SJCRH30 (cell line): ENCODE data around the gene WDR1. TPM values are rescaled to one million over a fixed set of nuclear protein-coding genes. Genes with fewer than 3 reads are reported as not detected.
A peak's percentile ranks its signal among the peaks of the same experiment; 100 is the strongest.

Experiments
- DNase-seq, 2 experiments: peaks; one replicate each; pipeline ENCODE4 v3.0.0-alpha.2; 2015 to 2020
- H3K27ac ChIP-seq: fragments of 250-450 bp; sonication (Bioruptor Pico); 2 replicates; pipeline ENCODE4 v1.5.1; 2020; ENCODE audit warnings: mild to moderate bottlenecking, moderate library complexity
- H3K27me3 ChIP-seq: fragments of 250-450 bp; sonication (Bioruptor Pico); 2 replicates; pipeline ENCODE4 v1.5.1; 2020; ENCODE audit warnings: mild to moderate bottlenecking, moderate library complexity
- H3K36me3 ChIP-seq: fragments of 250-450 bp; sonication (Bioruptor Pico); 2 replicates; pipeline ENCODE4 v1.5.1; 2020; ENCODE audit warnings: mild to moderate bottlenecking, moderate library complexity
- H3K4me1 ChIP-seq: fragments of 250-450 bp; sonication (Bioruptor Pico); 2 replicates; pipeline ENCODE4 v1.5.1; 2020; ENCODE audit warnings: mild to moderate bottlenecking, moderate library complexity
- H3K4me3 ChIP-seq: fragments of 250-450 bp; sonication (Bioruptor Pico); 2 replicates; pipeline ENCODE4 v1.5.1; 2020; ENCODE audit warnings: mild to moderate bottlenecking, moderate library complexity
- H3K9me3 ChIP-seq: fragments of 250-450 bp; sonication (Bioruptor Pico); replicated peaks from 2 replicates; pipeline ENCODE4 v1.5.1; 2020; ENCODE audit warnings: mild to moderate bottlenecking, moderate library complexity
- total RNA-seq: library from RNA; depleted of rRNA; stranded (reverse); fragments of >200 nt; shearing (Covaris generic); gene quantifications from 2 replicates; pipeline ENCODE4 v1.2.3, GENCODE V29; 2014

WDR1 gene
- total RNA-seq, 1 experiment from 2014 or later, result 95.1 TPM

DNA sequence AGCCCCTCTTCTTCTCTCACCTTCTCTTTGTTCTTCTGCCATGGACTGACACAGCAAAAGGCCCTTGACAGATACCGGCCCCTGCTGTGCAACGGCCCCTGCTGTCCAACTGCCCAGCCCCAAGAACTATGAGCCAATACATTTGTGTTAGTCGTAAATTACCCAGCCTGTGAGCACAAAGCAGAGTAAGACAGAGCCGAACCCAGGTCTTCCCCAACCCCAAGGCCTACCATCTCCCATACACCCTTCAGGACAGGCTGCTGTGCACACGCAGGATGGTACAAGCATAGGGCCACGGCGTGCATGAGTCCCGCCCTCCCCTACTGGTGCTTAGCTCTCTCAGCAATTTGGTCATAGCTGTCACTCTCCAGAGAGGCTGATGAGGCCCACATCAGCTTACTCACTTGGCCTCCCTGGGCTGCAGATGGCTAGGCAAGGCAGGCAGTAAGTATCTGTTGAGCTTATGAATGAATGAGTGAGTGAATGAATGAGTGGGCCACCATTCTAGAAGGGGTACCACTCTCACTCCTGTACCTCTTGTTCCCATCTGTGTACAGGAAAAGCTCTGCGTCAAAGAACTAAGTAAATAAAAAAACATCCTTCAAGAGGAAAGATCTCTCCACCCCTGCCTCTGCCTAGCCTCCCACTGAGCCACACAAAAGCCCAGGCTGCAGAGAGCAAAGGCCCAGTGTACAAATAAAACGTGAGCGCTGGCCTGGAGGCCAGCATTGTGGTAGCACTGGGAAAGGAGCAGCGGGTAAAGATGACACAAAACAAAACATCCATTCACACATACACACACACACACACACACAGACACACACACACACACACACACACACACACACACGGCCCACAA lies 13.9 kb downstream of the WDR1 start:
- no peak for DNase-seq
- no peak overlapping the region for H3K4me3 ChIP-seq
- peaks cover 24% of the 10 kb centered on the region for H3K36me3 ChIP-seq
- H3K4me1 ChIP-seq, result peaks cover 7% of the 10 kb centered on the region
- no peaks in the 10 kb centered on the region for H3K9me3 ChIP-seq
- no peak overlapping the region for H3K27ac ChIP-seq
- no peaks in the 10 kb centered on the region for H3K27me3 ChIP-seq

DNA sequence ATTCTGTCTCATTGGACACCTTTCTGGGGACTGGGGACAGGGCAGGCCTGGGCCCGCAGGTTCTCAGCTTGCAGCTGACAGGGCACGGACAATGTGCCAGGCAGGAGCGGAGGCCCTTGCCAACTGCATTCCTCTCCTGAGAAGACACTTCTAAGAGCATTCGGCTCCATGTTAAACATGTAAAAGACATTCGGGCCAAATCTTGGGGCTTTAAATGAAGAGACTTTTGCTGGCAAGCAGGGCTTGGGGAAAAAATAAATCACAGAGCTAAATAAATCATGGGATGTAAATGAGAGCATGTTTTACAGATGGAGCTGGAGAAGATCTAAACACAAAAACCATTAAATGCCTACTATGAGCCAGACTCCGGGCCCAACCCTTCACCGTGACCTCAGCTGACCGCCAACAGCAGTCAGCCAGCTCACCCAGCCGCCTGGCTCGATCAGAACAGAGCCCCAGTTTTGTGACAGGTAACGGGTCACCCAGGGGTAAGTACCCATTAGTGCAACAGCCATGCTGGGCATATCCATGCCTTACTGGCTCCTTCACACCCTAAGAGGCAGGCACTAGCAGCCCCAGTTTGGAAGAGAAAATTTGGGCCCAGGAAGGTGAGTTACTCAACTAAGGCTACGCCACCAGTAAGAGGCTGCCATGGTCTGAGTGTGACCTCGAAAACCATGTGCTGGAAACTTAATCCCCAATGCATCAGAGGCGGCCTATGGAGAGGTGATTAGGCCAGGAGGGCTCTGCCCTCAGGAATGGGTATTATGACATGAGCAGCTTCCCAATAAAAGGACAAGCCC lies 14.7 kb downstream of the WDR1 start:
- no peak overlapping the region for H3K27ac ChIP-seq

DNA sequence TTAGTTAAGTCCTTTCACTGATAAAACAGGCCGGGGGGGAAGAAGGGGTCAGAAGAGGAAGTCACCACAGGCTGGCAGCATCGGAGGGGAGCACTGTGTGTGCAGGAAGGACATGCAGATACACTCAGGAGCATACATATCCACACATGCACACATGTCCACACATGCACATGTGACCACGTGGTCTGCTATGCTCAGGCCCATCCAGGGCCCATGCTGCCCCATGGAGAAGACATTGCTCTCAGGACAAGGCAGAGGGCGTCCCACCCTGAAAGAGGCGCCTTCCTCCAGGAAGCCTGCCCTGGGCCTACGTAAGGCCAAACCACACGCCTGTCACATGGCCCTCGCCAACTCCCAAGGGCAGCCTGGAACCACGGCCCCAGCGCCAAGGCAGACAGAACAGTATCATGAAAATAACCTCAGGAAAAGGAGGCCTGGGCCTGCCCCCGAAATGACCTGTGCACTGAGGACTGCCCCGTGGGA lies 15.8 kb downstream of the WDR1 start:
- Histone ChIP-seq H3K4me1 (no peaks in the 10 kb centered on the region), H3K4me3 (no peak overlapping the region), H3K9me3 (no peaks in the 10 kb centered on the region), H3K36me3 (peaks cover 34% of the 10 kb centered on the region), H3K27me3 (no peaks in the 10 kb centered on the region), H3K27ac (no peak overlapping the region)
- DNase-seq, result no peak

More for the DNA sequence above, 14.7 kb downstream of the WDR1 start:
- DNase-seq, result no peak
- no peaks in the 10 kb centered on the region for H3K9me3 ChIP-seq
- H3K4me3 ChIP-seq, result no peak overlapping the region
- no peaks in the 10 kb centered on the region for H3K27me3 ChIP-seq
- H3K4me1 ChIP-seq, result peaks cover 6% of the 10 kb centered on the region
- peaks cover 30% of the 10 kb centered on the region for H3K36me3 ChIP-seq

DNA sequence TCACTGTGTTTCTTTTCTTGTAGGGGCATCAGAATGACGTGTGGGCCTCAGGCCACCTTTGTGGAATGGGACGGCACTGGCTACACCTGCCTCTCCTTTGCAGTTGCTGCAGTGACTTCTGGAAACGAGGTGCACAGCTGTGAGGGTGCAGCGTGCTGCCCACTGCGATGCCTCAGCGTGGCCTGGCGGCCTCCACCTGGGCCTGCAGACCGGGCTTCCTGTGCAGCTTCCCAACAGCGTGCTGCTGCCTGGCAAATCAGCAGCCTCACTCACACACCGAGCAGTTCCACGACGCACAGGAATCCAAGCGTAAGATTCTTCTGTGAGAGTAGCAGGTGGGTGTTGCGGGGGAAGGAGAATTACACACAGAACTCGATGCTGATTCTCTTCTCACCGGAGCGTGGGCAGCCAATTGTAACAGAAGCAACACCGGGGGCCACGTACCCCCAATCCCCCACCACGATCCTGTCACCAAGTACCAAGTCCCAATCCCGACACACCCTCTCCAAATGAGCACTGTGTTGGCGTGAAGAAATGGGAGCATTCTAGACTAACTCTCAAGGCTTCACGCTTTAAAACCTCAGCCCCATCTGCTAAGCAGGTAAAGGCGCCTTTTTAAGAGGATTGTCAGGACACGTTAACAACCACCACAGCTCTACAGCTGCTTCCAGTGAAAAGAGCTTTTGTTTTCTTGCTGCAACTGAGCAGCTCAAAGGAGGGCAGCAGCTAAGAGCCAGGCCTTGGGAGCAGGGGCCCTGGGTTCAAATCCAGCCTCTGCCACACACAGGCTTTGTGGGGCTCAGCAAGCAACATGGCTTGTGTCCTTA lies 16.9 kb downstream of the WDR1 start:
- Histone ChIP-seq H3K27ac (no peak overlapping the region), H3K9me3 (no peaks in the 10 kb centered on the region), H3K4me3 (no peak overlapping the region), H3K4me1 (no peaks in the 10 kb centered on the region), H3K36me3 (peaks cover 41% of the 10 kb centered on the region), H3K27me3 (no peaks in the 10 kb centered on the region)
- DNase-seq, result no peak

DNA sequence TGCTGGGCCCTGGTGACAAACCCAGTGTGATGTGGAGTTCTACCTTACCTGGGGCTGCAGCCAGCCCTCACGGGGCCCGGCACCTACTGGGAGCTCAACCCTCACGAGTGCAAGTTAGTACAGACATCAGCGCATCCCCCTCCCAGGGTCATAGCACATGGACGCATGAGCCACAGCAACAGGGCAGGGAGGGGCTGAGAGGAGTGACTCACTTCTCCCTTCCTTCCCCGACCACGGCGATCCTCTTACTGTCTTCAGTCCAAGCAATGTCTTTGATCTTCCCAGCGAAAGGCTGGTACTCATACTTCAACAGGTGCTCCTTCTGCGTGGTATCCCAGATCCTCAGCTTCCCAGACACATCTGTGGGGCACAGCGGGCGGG lies 17.8 kb downstream of the WDR1 start:
- Histone ChIP-seq H3K27me3 (no peaks in the 10 kb centered on the region), H3K4me3 (no peak overlapping the region), H3K36me3 (peaks cover 41% of the 10 kb centered on the region), H3K9me3 (no peaks in the 10 kb centered on the region), H3K4me1 (no peaks in the 10 kb centered on the region), H3K27ac (no peak overlapping the region)
- peak in 1 of 2 experiments; percentile 17 for DNase-seq

DNA sequence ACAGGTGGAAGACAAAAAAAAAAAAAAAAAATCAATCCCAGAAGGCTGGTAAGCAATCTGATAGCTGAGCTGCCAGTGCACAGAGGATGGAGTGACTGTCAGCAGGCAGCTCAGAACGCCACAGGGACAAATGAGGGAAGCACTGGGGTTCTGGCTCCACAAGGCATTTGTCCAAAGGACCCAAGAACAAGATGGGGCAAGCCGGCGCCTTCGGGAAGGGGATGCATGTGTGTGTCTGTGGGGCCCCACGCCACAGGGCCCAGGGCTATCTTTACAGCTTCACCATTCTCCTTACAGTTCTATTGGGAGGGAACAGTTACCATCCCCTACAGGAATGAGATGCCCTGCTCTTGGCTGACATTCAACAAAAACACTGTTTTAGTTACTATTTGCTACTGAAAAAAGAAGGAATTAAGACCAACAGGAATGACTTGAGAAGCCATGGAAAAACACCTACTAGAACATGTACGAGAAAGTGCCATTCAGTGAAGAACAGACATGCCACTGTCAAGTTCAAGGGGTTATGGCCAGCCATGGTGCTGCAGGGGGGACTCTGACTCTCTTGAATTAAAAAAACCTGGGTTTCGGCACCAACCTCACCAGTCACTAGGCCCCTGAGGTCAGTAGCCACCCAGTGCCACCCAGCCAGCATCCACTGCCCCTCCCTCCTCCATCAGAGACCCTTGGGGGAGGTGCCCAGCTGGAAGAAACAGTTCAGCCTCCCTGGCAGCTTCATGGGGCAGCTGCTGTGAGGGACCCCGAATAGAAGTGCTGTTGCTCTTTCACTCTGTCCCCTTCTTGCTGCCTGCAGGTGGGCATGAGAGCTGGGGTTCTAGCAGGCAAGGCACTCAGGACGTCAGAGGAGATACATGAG lies 18.5 kb downstream of the WDR1 start:
- Histone ChIP-seq H3K36me3 (peaks cover 40% of the 10 kb centered on the region), H3K4me1 (no peaks in the 10 kb centered on the region), H3K4me3 (no peak overlapping the region), H3K27me3 (no peaks in the 10 kb centered on the region), H3K9me3 (no peaks in the 10 kb centered on the region), H3K27ac (no peak overlapping the region)
- no peak for DNase-seq

DNA sequence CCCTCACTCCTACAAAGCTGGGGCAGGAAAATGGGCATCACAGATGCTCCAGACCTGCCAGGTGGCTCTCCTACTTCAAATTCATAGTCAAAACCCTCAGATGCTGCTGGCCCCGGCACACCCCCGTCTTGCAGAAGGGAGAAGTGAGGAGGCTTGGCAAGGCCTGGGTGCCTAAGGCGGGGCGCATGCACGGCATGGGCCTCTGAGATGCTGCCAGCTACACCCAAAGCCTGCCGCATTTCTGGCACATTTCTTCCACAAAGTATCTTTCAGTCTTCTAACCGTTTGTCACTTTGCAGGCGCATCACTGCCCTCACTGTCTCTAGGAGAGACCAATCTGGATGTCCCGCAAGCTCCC lies 19.6 kb downstream of the WDR1 start:
- Histone ChIP-seq H3K4me1 (no peaks in the 10 kb centered on the region), H3K9me3 (no peaks in the 10 kb centered on the region), H3K27me3 (no peaks in the 10 kb centered on the region), H3K36me3 (peaks cover 44% of the 10 kb centered on the region), H3K4me3 (no peak overlapping the region), H3K27ac (peak overlapping the region; percentile 27)
- DNase-seq, result no peak

DNA sequence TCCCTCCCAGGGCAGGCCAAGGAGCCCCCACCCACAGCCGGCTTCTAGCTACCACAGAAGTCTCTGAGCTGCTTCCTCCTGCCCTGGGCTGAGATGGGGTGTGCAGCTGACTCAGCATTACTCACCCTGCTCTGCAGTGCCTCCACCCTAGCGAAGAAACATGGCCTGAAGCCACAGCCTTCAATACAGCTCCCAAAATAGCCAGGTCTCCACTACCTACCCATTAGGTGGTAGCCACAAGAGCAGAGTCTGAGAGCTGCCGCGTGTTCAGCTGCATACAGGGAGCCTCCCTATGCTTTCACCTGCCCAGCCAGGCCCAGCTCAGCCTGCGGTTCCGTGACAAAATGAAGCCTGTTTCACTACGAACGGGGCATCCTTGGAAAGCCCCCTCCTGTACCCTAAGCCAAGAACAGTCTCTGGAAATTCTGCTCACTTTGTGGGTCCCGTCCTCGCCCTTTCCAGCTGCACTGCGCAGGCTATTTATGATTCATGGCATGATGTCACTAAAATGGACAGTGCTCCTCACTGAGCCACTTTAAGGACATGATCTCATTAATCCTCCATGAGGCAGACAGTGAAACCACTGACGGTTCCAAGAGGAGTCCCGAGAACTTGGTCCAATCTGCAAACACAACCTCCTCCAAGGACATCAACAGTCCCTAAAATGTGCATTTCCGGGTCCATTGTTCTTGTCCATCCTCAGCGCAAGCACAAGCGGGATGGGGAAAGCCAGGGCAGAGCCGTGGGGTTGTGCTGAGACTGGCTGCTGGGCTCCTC lies 20.2 kb downstream of the WDR1 start:
- Histone ChIP-seq H3K9me3 (no peaks in the 10 kb centered on the region), H3K27ac (peak overlapping the region; percentile 27), H3K4me3 (no peak overlapping the region), H3K27me3 (no peaks in the 10 kb centered on the region), H3K4me1 (no peaks in the 10 kb centered on the region), H3K36me3 (peaks cover 41% of the 10 kb centered on the region)
- peak; percentile 34 to 42 for DNase-seq

DNA sequence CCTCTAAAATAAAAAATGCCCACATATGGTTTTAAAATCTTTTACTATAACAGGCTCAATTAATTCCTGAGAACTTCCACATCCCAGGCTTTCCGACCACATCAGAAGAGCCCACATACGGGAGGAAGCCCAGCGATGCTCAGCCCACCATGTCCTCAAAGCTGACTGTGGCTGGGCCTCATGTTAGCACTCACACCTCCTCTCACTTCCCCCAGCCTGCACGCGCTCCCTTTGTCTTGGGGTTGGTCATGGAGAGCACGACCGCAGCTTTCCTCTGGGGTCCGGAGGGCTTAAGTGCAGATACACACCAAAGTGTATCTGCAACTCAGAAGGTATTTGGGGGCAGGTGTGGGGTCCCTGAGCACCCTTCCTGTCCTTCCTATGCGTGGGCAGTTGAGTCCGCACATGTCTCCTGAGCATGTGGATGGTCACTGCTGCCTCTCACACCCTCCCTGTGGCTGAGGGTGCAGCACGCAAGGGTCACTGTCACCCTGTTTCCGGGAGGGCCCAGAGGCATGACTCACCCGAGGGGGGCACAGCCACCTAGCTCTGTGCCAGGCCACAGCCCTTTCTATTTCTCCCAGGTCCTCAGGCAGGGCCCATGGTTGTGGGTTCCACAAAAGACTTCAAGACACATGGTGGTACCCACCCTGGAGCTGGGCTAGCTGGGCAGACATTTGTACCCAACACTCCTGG lies 21.2 kb downstream of the WDR1 start:
- no peak overlapping the region for H3K4me3 ChIP-seq
- no peak for DNase-seq
- H3K36me3 ChIP-seq, result peaks cover 50% of the 10 kb centered on the region

DNA sequence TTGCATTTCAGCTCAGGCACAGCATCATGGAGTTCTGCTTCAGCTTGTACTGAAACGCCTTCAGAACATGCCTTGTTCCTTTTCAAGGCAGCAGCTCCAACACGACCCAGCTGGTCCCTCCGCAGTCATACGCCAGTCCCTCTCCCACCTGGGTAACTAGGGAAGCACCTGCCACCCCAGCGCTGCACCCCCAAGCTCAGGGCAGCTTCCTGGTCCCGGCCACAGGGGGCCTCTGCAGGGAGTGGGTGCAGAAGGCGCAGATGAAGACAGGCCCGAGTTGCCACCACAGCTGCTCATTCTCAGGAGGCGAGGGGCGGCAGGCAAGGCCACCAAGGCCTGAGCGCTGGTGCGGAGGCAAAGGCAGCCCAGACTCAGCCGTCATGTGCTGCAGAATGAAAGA lies 21.8 kb downstream of the WDR1 start:
- DNase-seq, result no peak
- no peaks in the 10 kb centered on the region for H3K9me3 ChIP-seq
- peaks cover 55% of the 10 kb centered on the region for H3K36me3 ChIP-seq
- no peaks in the 10 kb centered on the region for H3K4me1 ChIP-seq
- no peaks in the 10 kb centered on the region for H3K27me3 ChIP-seq
- H3K4me3 ChIP-seq, result no peak overlapping the region
- H3K27ac ChIP-seq, result no peak overlapping the region

More for the DNA sequence above, 21.2 kb downstream of the WDR1 start:
- Histone ChIP-seq H3K27ac (peak overlapping the region; percentile 27; the same call in 1 of the 2 replicates), H3K4me1 (no peaks in the 10 kb centered on the region), H3K9me3 (no peaks in the 10 kb centered on the region), H3K27me3 (no peaks in the 10 kb centered on the region)

DNA sequence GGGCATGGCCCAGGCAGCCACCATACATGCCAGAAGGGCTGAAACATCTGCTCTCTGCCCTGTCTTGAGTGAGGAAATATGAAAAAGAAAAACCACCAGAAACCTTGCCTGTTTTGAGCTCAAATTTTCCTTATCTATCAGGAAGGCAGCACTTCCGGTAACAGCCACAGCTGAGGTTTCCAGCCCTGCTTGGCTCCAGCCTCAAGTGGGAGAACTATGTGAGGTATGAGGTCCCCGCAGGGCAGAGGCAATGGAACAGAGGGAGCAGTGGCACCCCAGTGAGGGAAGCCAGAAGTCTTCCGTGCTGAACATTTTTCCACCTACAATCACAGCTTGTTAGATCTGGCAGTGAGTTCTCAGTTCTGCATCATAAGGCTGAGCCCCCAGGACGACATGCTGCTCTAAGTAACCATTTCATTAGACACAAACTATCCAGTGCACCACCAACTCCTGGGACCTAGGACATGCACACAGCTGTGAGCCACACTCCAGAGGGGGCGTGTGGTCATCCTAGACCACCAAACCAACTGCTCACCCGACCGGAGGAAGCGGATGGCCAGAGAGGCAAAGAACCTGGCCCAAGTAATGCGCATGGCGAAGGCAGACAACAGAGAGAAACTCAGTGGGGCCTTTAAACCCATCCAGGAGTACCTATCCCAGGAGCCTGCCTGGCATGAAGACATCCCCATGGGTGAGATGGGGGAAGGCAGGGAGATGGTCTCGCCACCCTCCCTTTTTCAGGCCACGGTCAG lies 22.6 kb downstream of the WDR1 start:
- Histone ChIP-seq H3K4me3 (no peak overlapping the region), H3K4me1 (no peaks in the 10 kb centered on the region), H3K27me3 (no peaks in the 10 kb centered on the region), H3K9me3 (no peaks in the 10 kb centered on the region), H3K36me3 (peaks cover 56% of the 10 kb centered on the region), H3K27ac (no peak overlapping the region)
- DNase-seq, result no peak

DNA sequence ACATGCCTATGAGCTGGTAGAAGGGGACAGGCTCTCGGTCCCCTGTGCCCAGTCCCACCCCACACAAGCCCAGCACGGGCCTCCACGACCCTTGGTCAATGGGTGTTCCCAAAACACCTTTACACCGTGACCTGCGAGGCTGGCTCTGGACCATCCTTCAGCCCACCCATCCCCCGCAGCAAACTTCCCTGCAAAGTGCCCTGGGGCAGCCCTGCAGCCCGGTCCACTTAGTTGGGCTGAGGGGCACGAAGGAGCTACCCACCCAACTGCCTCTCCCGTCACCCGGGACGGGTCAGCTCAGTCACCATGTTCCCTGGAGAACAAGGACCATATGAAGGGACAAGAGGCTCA lies 23.4 kb downstream of the WDR1 start:
- H3K27me3 ChIP-seq, result no peaks in the 10 kb centered on the region
- no peaks in the 10 kb centered on the region for H3K4me1 ChIP-seq
- H3K9me3 ChIP-seq, result no peaks in the 10 kb centered on the region
- no peak overlapping the region for H3K4me3 ChIP-seq
- no peak overlapping the region for H3K27ac ChIP-seq
- peaks cover 54% of the 10 kb centered on the region for H3K36me3 ChIP-seq
- no peak for DNase-seq
